Neural cell (in vitro differentiated cells): ENCODE results near the gene SPTB.

Experiments
- CTCF ChIP-seq: fragments of 450-650 bp; IDR thresholded peaks from 2 replicates; pipeline ENCODE4 v1.5.1; 2014; ENCODE audit warnings: antibody characterized with exemption, mild to moderate bottlenecking, moderate library complexity; ENCODE audit not compliant: poor library complexity, severe bottlenecking
- EP300 ChIP-seq: fragments of 450-650 bp; conservative IDR thresholded peaks from 2 replicates; pipeline ENCODE4 v1.6.1; 2014; ENCODE audit warnings: antibody characterized with exemption, mild to moderate bottlenecking, moderate library complexity; ENCODE audit not compliant: poor library complexity, severe bottlenecking
- EZH2 ChIP-seq: fragments of 200-600, 300-800 bp; shearing (Covaris generic), sonication (generic); IDR thresholded peaks from 2 replicates; pipeline ENCODE4 v1.6.1; 2014; ENCODE audit warnings: antibody characterized with exemption, low read length, borderline replicate concordance, mild to moderate bottlenecking; ENCODE audit not compliant: insufficient read depth, poor library complexity, severe bottlenecking
- MXI1 ChIP-seq: fragments of 450-650 bp; conservative IDR thresholded peaks from 2 replicates; pipeline ENCODE4 v1.6.1; 2014; ENCODE audit warnings: antibody characterized with exemption, mild to moderate bottlenecking; ENCODE audit not compliant: poor library complexity, severe bottlenecking
- POLR2AphosphoS5 ChIP-seq: IDR thresholded peaks from 2 replicates; pipeline ENCODE4 v1.6.1; 2012
- RAD21 ChIP-seq: fragments of 450-650 bp; conservative IDR thresholded peaks from 2 replicates; pipeline ENCODE4 v1.6.1; 2014; ENCODE audit warnings: antibody characterized with exemption, mild to moderate bottlenecking, moderate library complexity
- SMC3 ChIP-seq: fragments of 450-650 bp; conservative IDR thresholded peaks from 2 replicates; pipeline ENCODE4 v1.6.1; 2014; ENCODE audit warnings: antibody characterized with exemption, mild to moderate bottlenecking, moderate library complexity; ENCODE audit not compliant: poor library complexity

- TF ChIP-seq SMC3 (no peak), EP300 (no peak), RAD21 (no peak), CTCF (no peak), POLR2AphosphoS5 (no peak), EZH2 (no peak), MXI1 (no peak)
Observed at GRCh38 chr14:64800000-64800399, 79.7 kb downstream of the SPTB start.
